HG02610 (cell line): ENCODE data around the gene SGSM2.

Experiments
- ATAC-seq: cut with Tn5 transposase; IDR thresholded peaks from one replicate; pipeline ENCODE4 v1.9.1; 2021; ENCODE audit warnings: mild to moderate bottlenecking, moderate library complexity; ENCODE audit not compliant: unreplicated experiment

The SGSM2 gene

DNA sequence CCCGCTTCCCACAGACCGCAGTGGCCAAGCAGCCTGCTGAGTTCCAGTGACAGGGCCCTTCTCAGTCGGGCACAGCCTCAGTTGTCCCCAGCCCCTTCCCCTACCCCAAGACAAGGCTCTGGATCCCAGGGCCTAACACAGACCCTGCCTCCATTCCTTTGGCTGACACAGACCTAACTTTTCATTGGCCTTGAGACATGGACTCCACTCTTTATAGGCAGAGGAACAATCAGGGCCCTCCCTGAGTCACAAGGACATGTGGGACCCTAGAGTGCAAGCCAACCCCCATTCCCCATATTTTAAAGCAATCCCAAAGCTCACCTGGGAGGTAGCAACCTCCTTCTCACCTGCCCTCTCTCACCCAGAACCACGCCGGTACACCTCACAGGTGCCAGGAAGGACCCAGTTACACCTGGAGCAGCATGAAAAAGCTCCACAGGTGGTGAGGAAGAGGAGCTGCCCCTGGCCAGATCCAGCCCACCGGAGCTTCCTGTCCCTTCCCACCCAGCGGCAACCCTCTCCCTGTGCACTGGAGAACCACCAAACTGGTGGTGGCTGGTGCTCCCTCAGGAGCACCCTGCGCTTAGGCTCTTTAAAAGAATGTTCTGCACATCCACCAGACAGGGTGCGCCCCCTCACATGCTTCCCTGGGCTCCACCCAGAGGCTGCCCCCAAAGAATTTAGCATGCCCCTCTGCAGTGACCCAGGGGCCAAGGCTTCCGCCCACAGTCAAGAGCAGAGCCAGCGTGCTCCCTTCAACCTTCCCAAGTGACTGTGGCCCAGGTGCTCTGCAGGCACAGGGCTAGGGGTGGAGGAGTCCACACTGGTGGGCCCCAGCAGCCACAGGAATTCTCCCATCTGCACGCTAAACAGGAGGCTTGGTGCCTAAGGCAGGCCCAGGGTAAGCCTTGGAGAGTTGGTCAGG is 60.2 kb downstream of the SGSM2 start:
- no peak for ATAC-seq

DNA sequence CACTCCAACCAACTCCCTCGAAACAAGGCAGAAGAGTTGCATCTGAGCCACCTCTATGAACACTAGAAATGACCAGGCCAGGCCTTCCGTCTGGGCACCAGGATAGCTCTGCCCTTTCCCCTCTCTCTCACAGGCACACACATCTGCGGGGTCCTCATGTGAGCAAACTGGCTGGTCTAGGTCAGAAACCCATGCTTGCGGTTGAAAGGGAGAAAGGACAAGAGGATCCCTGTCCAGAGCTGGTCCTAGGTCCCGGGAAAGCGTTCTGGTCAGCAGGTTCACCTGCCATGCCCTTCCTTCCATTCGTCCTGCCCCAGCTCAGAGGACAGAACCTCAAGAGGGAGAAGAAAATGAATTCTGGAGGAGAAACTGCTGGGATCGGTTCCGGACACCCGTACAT is 60.9 kb downstream of the SGSM2 start:
- no peak for ATAC-seq

DNA sequence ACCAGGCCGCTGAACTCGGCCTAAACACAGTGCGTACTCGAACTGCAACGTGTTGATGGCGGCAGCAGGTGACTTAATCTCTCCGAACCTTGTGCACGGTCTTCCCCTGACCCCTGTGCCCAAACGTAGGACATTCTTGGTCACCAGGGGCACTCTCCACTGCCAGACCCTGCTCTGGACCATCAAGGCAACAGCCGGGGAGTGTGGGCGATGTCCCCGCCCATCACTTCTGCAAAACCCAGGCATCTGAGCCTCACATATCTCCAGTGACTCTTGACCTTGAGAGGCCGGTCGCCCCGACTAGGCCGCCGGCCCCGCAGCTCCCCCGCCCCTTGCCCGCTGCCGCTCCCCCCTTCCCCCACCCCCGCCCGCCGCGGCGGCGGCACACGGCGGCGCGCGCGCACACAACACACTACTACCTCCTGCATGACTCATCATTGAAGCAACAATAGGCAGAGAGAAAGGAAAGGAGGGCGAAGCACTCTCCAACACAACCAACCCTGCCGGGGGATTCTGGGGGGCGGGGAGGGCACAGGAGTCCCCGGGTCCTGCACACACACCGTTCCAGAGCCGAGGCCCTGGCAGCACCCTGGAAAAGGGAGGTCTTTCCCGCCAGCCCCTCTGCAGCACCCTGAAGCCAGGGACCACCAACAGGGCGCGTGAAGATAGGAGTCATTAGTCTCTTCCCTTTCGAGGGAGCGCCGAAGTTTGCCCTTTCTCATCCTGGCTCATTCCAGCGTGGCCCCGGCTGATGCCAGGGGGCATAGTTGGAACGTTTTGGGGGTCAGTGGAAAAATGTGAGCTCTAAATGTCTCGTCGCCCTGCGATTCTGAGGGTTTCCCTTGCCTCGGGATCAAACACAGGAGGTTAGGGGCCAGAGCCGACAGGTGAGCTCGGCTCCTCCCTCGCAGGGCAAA is 61.6 kb downstream of the SGSM2 start:
- ATAC-seq, result no peak

DNA sequence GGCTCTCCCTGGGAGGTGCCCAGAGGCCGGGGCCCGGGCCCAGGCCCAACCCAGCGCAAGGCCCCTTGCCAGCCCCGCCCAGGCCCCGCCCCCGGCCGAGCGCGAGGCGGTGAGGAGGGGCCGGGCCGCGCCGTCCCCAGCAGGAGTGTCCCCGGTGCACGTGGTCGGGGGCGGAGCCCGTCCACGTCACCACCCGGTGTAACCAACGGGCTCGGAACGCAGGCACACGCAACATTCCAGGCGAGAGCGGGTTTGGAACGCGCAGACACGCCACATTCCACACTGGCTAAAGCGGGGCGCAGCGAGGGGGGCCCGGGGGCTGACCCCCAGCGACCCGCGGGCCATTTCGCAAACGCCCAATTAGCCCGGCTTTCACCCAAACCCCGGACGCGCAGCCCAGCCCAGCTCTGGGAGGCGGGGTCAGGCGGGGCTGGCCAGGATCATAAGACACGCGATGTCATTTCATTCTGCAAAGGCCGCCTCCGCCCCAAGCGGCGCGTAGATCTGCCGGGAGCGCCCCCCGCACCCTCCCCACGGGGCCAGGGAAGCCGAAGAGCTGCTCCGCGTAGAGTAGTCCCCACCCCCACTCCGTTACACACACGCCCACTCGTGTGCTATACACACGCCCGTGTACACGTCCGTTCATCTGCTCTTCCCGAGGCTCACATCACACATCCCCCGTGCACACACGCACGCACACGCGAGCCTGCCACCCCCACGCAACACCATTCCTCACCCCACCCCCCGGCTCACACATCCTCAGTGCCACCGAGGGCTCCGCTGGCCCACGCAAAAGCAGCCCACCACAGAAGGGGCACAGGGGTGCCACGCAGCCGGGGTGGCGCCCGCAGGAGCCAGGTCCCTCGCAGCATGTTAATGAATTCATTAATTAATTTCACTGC is 62.5 kb downstream of the SGSM2 start:
- ATAC-seq, result peak; percentile 48

DNA sequence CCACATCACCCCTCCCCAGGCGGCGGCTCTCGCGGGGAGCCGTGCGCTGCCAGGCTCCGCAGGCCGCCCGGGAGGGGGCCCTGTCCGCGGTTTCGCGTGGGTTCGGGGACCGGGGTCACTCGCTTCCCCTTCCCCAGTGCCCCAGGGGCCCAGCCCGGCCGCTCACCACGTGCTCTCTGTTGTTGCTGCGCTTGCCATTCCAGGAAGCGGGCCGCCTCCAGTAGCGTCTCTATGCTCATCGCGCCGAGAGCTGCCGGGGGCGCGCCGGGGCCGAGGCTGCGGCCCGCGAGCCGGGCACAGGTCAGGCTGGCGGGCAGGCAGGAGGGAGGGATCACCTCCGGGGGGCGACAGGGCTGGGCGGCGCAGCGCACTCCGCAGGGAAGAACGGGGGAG is 63.2 kb downstream of the SGSM2 start:
- no peak for ATAC-seq

DNA sequence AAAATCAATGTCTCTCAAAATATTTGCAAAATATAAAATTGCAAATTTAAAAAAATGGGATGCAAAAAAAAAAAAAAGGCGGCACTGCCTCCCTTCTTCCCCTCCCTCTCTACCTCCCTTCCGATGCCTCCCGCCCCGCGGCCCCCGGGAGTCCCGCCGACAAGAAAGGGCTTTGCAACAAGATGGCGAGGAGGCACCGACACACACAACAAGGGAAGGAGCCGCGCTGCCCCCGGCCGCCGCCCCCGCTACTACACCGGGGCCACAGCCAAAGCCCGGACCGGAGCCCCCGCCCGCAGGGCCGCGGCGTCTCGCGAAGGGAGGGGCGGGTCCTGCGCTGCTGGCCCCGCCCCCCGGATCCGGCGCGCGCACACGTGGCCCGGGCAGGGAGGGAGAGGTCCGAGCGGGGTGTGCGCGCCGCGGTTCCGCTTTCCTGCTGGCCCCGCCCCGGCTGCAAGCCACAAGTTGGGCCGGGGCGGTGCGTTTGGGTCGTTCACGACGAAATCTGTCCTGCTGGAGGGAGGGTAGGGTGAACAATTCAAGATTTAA is 63.6 kb downstream of the SGSM2 start, which contains the start of gene MNT:
TSS of gene MNT (minus strand) at position 184 of the 549 bp plus-strand sequence. CDS start 348 bp downstream, outside the sequence.
- ATAC-seq, result peak; percentile 32

DNA sequence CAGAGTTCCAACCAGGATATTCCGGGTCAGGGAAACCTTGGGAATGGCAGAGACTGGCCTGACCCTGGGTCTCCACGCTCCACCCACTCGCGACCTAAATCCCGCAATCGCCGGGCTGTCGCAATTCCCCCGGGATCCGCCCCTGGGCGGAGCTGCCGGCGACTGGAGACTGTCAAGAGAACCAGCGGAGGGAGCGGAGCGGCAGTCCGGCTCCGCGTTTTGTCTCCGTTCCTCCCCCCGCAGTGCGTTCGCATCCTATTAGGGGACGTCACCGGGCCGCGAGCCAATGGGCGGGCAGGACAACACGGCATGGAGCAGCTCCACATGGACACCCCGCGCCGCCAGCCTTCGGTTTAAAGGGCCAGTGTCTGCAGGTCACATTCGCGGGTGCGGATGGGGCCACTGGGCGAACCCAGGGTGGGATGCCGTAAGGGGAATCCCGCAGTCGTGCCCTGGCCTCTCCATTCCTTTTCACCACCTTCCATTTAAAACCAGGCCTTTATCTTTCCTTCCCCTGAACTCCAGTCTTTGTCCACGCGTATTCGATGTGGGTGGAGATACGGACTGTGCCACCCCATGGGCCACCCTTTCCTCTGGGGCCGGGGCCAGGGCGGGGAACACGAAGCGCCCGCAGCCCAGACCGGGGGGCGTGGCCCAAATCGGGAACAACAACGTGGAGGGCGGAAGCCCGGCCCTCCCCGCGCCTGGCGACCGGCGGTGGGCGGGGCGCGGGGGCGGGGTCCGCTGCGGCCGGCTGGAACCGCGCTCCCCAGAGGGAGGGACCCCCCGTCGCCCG is 64.3 kb downstream of the SGSM2 start:
- ATAC-seq, result peak; percentile 47

DNA sequence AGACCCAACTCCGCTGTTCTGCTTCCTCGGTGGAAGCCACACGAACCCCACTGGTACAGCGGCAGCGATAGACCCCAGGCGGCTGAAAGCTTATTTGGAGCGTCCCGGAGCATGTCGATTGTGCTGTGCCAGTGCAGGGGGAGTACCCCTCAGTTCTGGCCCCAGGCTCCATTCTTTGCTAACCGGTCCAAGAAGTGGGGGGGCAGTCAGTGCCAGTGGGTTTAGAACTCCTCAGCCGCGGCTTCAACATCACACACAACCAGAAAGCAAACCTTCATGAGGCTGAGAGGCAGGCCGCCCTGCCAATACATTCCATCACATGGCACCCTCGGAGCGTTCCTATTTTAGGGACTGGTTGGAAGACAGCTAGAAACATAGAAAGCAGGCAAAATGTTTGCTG is 65.2 kb downstream of the SGSM2 start:
- no peak for ATAC-seq

DNA sequence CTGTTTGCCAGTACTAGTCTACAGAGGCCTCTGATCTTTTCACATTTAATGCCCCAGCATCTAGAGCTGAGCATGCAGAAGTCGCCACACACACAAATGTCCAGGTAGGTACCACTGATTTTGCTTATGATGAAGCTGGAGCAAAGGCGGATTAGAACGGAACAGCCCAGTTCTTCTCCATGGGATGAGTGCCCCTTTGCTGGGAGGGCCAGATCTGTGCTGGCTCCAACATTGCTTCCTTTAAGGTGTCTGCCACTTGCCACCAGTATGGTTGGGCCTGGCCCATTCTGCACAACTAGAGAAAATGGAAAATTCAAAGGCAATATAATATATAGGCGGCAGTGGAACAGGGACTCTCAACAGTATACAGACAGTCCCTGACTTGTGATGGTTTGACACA is 65.7 kb downstream of the SGSM2 start:
- ATAC-seq, result no peak

DNA sequence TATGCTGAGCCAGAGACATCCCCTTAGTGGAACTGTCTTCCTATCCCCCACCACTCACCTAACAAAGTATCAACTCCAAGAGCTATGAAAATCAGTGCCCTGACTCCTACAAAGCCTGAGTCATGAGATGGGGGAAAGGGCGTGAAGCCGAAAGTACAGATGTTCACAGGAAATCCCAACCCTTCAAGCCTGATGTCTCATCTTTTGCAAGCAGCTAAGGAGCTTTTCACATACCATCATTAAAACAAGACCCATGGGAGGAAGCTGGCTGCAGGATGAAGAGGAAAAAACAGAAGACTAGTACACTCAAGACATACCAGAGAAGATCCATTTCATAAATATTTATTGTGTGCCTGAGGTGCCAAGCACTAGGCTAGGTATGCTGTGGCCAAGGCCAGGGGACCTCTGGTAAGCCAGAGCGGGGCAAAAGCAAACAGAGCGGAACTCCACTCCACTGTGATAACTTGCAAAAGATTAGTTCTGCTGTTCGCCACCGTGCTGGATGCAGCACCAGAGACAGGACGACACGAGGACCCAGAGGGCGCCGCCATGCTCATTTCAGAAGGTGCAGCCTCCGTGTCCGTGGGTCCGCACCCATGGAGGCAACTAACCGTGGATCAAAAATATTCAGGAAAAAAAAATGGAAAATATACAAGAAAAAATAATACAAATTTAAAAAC is 68.1 kb downstream of the SGSM2 start:
- ATAC-seq, result no peak

DNA sequence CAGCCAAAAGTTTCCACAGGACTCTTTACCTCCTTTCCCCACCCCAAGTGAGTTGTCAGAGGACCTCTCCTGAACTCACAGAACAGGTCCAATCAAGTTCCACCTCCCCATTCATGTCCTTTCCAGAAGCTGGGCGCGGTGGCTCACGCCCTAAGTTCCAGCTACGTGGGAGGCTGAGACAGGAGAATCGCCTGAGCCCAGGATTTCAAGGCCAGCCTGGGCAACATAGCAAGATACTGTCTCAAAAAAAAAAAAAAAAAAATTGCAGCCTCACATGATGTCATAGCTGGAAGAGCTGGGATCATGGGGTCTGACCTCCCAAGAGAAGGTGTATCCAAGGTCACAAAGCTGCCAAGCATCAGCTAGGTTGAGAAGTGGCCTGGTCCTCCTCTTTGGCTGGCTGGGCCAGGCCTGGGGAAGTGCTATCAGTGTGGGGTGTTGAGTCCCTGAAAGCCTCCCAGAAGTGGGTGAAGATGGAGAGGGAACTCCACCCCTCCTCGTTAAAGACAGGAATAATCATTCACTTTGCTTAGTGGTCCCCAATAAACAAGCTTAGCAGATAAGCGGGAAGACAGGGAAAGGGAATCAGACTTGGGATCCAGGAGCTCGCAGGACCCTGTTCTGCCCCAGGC is 69.1 kb downstream of the SGSM2 start:
- ATAC-seq, result no peak

DNA sequence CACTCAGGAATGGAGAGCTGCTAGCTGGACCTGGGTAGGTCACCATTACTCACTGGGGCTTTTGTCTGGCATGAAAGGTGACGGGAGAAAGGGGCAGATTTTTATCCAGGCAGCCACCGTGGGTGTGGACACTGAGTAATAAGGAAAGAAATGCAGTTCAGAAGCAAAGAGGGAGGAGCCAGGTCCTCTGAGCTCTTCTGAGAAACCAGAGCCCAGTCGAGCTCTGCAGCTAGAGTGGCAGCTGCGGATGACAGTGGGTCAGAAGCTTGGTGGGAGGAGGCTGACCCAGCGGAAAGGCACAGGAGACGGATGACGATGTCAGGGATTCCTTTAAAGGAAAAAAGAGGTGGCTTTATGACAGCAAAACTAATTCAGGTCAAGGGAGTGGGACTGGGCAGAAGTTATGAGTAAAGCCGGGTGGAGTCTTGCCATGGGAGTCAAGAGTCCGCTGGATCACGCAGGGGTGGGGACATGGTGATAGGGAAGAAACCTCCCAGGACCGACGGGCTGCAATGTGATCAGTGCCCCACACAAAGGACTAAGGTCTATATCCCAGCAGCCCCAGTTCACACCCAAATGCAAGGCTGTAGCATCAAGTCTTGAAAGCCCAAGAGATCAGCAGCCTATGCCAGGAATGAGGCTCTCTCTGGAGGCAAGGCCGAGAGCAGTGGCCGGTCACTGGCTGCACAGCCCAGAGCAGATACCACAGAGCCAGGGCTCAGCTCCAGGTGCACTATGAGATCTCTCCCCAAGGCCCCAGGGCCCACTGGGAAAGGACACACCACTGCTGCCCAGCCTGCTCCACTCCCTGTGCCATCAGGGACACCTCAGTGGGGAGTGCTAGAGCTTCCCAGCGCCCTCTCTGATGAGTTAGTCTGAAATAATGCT is 69.8 kb downstream of the SGSM2 start:
- no peak for ATAC-seq

DNA sequence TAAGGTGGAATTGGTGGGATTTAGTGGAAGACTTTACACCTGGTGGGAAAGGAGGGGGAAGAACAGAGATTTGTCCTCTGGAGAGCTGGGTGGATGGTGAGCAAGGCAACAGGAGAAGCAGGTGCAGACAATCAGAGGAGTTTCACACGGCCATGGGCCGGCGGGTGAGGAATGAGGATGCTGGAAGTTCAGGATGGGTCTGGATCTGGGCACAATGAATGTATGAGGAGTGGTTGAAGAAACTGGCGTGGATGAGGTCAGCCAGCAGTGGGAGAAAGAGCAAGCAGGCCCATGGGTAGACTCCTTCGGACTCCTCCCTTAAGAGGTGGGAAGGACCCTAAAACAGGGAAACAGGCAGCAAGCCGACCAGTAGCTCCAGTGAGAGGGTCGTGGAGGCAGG is 73.7 kb downstream of the SGSM2 start:
- no peak for ATAC-seq

DNA sequence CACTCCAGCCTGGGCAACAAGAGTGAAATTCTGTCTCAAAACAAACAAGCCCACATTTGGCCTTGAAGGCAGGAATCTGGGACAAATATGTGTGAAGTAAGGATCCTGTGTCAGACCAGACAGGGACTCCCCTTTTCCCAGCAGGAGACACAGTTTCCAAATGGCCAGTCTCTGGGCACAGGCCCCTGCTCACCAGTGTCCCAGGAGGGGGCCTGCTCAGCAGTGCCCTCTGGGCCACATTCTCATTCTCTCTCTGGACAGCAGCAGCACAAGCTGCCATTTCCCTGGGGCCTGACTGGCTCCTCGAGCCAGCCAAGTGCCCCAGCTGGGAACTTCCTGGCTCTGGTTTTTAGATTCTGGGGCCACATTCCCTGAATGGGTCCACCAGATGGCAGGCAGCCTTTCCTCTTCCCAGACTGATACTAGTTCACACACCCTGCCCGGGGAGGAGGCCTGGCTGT is 75.3 kb downstream of the SGSM2 start:
- ATAC-seq, result no peak

DNA sequence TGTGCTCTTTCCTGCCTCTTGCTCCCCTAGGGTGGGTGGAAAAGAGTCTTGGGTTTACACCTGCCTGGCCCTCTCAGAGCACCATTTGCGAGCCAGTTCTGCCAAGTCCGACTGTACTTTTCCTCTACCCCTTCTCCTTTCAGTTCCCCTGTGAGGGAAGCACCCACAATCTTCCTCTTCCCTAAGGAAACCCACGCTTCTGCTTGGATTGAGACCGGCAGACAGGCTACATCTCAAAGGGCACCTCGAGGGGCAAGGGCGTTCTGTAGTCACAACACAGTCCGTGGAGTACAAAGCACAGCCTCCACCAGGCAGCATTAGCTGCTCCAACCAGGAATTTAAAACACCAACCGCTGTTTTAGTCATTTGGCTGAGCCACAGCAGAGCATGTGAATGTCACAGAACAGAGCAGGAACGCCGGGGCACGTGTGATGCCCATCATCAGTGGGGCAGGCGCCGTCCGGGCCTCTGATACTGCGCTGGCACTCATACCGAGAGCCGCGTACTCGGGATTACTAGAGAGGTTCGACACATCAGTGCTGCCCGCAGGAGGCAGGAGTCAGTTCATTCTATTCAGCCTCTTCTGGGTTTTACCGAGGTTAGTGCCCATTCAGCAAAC is 77.3 kb downstream of the SGSM2 start:
- no peak for ATAC-seq

DNA sequence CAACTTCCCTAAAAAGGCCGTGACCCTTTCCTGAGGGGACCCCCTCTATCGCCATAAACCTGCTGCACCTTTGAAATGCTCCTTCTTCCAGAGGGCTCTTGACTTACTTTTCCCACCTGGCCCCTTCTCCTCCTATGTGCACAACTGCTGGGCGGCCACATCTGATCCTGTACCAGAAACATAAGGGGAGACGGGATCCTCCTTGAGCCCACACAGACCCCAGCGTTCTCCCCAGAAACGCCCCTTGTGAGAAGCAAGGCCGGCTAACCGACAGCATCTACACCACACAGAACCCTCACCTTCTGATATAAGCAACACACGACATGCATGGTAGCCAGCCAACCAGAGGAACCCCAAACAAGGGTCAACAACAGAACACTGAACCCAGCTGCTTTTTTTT is 77.8 kb downstream of the SGSM2 start:
- ATAC-seq, result no peak
